Stimulated activated naive CD8-positive, alpha-beta T cell treated with anti-CD3 and anti-CD28 coated beads, Interleukin-15, Interleukin-2, amounts not matched to agents 100 U/mL and 50 U/mL, for 24 hours (primary cell): Measurements from ENCODE around the gene PDE3B.

ENCODE experiments used
- ATAC-seq: fragments of 150-1000 bp; cut with Tn5 transposase; one replicate; pipeline ENCODE4 v1.10.0; 2021
- DNase-seq: peaks from one replicate; pipeline ENCODE4 v3.0.0; 2021

The PDE3B gene

DNA sequence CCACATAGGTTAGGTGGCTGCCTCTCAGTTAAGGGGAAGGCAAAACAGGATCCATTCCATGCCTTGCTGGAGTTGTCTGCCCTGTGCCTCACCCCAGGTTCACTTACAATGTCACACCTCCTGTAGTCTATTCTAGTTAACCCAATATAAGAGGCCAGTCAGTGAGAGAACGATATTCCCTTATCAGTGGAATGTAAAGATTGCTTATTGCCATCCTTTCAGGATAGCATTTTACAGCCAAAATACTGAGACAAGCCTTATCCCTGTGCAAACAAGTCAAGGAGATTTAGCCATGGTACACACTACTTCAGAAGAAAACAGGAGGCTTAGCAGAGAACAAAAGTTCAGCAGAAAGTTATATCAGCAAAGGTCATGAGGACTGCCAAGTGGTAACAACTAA is 242.9 kb downstream of the PDE3B start:
- no peak for ATAC-seq
- no peak for DNase-seq

DNA sequence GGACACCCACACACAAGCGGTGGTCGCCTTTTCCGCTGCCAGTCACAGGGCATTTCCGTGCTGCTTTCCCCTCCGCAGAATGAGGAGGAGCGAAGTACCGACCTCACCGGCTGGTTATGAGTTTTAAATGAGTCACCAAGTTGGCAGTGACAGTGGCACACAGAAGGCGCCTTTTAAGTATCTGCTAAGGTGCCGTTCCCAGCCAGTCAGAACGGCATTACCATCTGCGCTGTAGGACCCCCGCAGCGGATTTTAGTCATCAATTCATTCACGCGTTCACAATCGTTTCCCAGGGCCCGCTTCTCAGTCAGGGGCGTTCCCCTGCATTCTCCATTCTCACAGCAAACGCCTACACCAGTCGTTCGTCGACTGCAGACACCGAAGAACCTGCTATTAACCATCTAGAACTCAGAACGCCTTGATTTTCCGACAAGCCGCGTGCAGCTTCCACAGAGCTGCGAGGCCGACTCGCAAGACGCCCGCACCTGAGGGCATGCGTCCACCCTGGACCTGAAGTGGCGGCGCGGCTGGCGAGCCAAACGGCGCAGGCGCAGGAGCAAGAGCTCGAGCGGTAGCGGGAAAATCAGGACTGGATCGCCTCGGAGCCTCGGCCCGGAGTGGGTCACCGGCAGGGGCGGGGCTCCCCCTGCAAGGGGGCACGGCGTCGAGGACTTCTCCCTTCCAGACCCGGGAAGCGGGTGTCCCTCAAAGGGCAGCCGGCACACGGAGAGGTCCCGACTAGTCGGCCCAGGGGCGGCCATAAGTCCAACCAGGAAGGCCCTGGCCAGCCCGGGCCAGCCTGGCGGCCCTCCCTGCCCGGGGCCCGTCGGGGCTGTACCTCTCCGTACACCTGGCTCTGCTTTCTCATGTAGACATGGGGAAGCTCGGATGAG is 247.8 kb downstream of the PDE3B start:
- peak; percentile 88 for DNase-seq
- ATAC-seq = peak; percentile 81

DNA sequence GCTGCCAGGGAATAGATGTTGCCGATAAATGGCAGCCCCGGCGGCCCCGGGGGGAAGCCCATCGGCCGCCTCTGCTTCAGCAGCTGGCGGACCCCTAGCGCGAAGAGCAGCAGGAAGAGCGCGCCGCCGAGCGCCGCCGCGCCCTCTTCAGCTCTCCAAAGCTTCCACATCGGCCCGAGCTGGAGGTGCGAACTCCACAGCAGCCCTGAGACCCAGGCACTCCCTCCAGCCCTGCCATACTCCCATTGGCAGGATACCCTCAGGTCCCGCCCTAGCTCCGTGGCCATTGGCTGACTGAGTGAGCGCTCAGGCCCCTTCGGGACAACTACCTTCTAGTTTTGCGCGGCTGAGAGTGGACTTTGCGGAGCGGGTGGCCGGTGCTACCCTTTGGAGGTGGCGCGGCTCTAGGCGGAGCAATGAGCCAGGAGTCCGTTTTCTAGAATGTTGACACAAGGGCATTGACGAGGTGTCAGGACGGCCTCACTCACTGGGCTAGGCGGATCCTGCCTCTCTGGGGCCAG is 248.5 kb downstream of the PDE3B start, which contains the start of gene CYP2R1:
Gene CYP2R1 (minus strand): TSS at position 196 of the 521 bp plus-strand sequence. CDS start 26 bp downstream, at position 170.
- ATAC-seq (peak; percentile 87), DNase-seq (peak; percentile 91)

DNA sequence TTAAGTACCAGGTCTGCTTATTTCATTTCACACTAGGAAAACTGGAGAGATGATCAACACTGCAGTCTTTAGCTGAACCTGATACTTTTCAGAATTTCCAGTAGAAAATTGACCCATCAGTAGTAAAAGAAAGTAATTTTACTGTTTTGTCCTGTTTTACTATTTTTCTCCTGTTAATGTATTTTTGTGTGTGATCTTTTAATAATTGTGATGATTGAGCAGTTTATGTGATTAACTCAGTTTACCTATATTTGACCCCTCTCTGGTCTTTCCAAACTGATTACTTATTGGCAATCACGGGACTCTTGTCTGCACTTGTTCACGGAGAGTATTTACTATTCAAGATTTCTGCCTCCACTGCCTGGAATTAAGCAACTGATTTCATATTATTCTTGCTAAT is 249.0 kb downstream of the PDE3B start:
- DNase-seq = no peak
- no peak for ATAC-seq

DNA sequence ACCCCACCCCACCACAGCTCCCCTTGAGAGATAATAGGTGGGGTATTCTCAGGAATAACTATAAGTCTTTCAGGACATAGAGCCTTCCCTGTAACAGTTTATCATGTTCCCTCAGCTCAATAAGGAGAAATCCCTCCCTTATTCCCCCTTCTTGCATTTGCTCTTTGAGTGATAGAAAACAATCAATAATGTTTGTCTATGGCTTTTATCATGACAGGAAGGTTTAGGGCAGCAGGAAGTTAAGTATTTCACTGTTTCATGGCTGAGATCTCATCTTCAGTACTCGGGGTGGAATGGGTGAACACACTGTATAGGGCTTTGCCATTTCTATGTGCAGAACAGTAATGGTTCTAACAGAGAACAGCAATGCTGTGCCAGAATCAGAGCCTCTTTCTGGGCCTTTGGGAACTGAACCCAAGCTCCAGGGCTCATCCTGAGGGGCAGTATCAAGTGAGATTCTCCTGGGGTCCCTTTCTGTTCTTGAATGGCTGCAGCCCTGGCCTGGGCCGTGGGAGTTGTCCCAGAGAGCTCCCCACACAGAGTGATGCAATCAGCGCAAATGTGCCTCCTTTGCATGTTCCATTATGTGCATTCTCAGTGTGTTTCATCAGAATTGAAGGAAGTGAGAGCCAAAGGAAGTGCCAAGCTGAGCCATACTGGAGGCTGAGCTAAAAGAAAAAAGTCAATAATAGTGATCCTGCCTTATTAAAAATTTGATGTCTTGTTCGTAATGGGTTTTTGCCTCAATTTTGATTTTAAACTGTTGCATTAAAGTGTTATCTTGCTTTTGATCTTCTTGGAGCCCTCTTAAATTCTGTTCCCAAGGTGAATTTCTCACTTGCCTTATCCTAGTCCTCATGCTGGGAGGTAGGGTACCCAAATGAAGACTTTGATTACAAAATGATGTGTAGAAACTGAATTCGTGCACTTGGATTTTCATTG is 251.3 kb downstream of the PDE3B start:
- no peak for DNase-seq
- ATAC-seq = no peak

DNA sequence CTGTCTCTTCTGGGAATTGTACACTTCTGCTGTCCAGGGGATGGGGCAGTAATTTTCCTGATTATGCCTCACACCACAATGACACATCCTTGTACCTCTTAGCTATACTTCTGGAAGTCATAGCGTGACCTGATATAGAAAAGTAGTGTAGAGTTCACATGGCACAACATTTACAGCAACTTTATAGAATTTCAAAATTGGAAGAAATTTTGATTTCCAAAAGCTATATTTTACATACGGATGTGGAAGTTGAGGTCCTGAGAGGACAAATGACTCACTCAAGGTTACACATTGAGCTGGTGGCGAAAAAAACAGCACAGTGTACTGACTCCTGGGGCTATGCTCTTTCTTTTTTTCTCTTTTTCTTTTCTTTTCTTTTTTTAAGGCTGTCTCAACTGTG is 254.8 kb downstream of the PDE3B start:
- no peak for DNase-seq
- no peak for ATAC-seq

DNA sequence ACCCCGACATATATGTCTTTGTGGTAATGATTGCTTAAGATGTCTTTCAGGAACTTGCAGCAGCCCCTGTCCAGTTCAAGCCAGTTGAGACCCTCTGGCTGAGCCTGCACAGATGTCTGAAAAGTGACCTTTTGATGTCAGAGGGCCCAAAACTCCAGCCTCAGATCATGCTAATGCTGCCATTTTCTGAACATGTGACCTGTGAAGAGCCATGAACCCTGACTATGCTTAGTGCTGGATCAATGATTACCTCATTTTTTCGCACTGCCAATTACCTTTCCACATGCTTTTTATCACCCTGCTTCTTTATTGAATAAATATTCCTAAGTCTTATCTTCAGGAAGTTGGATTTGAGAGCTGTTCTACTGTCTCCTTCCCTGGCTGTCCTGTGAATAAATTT is 255.3 kb downstream of the PDE3B start:
- ATAC-seq (no peak), DNase-seq (no peak)

DNA sequence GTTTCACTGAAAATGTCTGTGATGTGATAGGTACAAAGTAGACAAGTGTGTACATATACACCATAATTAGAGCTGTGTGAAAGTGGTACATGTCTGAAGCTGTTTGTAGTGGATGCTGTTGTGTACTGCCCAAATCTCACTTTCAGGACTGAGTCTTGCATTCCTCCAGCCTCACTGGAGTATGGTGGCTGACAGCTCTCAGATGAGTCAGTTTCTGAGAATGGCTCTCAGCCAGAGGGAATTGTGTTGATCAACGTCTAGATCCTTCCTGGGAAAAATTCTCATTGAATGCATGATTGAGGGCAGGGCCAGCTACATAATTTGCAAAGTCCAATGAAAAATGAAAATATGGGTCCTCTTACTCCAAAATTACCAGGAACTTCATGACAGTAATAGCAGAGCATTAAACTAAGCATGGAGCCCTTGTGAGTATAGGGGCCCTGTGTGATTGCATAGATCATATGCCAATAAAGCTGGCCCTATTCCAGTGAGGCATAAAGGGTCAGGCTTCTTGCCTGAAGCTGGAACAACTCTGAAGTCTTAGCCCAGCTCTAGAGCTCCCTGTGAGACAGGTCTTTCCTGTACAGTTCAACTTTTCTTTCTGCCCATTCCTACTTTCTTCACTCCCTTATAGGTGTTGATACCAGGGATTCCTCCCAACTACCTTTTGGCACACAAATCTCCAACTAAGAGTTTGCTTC is 259.2 kb downstream of the PDE3B start:
- no peak for DNase-seq

DNA sequence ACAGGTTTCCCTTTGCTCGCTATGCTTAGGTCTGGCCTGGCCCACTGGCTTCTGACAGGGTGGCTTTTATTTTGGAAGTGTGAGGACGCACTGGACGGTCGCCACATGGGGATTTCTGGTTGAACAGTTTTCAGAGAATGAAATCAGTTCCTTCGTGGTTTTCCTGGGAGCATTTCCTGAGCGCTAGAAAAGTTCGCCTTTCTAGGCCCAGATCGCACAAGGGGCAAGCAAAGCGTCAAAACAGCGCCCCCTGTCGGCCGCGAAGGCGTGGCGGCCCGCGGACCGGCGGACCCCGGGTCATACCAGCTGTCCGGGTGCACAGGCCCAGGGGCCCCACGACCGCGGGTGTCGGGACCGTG is 261.1 kb downstream of the PDE3B start:
- DNase-seq (peak; percentile 94), ATAC-seq (peak; percentile 59)

More for the DNA sequence above, 259.2 kb downstream of the PDE3B start:
- no peak for ATAC-seq

DNA sequence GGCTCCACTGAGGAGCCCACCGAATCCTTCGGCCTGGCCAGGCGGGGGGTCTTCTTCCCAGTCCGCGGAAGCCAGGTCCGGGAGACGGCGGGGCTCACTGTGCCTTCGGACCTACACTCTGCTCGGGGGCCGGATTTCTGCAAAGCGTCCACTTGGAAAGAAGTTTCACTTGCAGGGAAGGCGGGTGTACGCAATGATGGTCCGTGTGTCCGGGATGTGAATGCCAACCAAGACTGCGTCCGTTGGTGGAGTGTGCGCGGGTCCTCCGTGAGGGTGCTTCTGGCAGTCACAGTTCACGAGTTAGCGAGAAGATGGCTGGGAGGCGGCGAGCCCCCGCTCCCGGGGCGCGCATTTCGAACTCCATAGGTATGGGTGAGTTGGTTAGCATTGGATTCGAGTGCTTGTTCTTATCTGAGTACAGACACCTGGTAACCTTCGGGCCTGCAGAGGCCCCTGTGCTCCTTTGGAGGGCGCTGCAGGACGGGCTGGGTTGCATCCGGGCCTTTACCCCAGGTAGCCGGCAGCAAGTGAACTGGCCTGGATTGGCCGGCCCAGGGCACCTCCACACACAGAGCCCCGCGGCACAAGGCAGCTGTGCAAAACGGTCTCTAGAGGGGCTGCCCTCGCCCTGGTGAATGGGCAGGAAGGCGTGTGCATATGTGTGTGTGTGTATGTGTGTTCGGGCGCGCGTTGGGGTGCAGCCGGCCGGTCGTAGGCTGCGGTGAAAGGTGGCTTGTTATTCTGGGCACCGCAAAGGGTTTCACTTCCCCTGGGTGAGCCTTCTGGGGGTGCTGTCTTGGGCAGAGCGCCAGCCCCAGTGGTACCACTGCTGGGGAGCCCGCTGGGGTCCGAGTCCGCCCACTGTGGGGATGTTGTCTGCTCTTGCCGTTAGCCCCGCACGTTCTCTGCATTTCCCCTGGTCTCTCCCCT is 261.8 kb downstream of the PDE3B start:
- ATAC-seq (peak; percentile 45), DNase-seq (peak; percentile 76)

DNA sequence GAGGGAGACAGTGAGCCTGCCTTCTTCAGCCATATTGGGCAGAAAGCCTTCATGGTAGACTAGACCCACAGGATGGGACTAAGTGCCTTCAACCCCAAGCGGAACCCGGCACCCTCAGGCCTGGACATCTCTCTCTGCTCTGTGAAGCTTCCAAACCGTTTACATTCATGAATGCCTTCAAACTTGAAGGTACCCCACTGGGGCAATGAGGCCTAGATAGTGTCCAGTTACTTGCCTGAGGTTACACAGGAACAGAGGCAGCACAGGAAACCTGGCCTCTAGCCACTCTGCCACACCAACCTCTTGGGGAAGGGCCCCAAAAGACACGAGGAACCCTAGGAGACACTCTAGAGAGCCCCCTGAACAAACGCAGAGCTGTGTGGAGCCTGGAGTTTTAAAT is 263.0 kb downstream of the PDE3B start:
- no peak for ATAC-seq
- no peak for DNase-seq

DNA sequence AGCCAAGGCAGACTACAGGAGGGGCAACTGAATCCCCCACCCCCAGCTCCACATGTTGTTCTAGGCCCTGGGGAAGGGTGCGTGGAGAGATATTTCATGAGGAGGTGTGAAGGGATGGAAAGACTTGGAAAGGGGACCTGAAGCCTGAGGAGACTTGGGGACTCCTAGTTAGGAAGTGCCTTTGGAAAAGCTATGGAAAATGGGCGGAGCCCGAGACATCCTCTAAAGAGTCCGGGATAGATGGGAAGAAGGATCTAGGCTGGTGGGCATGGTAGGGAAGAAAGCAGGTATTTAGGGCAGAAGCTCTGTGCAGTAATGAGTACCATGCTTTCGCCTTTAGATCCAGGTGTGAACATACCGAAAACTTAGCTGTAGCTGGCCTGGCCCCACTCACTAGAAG is 263.4 kb downstream of the PDE3B start:
- ATAC-seq = no peak
- DNase-seq = no peak

DNA sequence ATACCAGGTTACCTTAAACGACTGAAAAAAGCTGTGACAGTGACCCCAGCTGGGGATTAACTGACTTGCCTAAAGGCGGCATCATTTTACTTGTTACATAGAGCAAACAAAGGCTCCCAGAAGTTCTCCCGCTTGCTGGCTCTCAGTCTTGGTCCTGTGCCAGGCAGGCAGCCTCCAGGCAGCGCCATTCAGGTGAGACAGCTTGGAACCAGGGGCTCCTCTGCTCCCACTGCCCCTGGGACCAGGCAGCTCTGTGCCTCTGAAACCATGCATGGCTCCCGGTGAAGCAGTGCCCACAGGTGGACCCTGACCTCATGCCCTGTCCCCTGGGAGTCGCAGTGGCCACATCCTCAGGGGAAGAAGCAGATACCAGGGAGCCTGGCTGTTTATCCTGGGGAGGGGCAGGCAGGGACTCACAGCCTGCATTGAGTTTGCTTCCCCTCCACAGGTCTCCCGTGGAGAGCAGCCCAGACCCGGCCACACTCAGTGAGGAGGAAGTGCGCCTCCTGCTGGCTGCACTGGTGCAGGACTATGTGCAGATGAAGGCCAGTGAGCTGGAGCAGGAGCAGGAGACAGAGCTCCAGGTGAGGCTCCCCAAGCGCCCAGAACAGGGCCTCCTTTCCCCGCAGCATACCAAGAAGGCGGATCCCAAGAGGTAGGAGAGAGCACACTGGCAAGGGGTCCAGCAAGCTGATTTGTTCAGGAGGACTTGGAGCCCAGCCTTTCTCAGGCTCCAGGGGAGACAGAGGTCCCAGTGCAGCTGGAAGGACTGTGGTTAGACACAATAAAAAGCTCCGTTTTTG is 264.0 kb downstream of the PDE3B start:
- peak; percentile 90 for DNase-seq
- peak; percentile 69 for ATAC-seq

DNA sequence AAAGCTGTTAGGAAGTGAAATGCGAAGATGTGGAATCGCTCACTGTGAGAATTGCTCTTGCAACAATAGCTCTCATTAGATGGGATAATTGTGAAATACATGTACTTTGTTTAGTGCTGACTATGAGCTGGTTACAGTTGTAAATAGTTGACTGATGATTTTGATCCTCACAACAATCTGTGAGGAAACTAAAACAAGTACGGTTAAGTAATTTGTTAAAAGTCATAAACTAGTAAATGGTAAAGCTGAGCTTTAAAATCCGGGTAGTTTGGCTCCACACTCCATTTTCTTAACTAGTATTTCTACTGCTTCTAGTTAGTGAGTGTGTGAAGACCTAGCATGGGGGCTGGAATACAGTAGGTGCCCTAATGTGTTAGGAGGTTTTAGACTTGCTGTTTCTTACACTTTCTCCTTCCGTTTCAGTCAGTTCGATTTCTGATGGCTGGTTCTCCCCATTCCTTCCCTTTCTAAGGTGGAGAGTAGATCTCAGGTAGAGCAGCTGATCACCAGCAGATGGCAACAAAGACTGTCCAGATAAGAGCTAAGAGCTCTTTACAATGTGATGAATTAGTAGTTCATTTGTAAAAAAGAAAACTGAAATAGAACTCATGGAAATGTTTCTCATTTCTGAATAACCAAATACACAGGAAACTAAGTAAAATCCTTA is 264.7 kb downstream of the PDE3B start:
- DNase-seq (no peak), ATAC-seq (peak; percentile 30)

DNA sequence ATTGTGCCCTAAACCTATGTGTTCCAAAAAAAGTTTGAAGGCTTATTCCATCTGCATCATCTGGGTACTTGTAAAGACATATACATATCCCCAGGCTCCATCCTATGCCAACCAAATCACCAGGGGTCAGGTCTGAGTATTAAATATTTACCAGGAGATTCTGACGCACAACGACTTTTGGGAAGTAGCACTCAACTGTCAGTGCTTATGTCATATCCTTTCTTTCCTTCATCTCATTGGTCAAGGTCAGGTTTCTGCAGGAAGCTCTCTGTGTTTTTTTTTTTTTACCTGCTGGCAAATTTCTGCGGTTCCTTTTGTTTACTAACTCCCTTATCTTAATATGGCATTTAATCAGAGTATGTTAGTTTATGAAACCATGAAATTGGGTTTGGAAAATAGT is 270.9 kb downstream of the PDE3B start:
- DNase-seq = no peak
- no peak for ATAC-seq

DNA sequence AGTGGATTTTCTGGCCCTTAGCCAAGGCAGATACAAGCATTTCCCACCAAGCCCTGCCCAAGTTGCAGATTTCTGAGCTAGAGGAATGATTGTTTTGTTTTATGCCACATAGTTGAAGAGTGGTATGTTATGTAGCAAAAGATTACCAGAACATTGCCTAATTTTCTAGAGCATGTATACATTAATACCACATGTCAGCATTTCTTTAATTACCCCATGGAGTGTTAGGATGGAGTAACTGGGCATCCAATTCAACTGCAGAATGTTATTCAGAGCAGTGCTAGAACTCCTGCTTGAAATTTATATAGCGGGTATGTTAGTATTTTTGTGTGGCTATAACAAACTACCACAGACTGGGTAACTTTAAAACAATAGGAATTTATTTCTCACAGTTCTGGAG is 272.8 kb downstream of the PDE3B start:
- ATAC-seq (no peak), DNase-seq (no peak)
